ENCODE measurements around the gene ARL10.
A peak's percentile ranks its signal among the peaks of the same experiment; 100 is the strongest.

ARL10 gene

GRCh38 chr5:176362233-176362490 is 3.1 kb upstream of the ARL10 start:
- DNase-seq = peak; percentile 32

GRCh38 chr5:176364765-176365350 is 429 bp upstream of the ARL10 start:
- no peak for DNase-seq

- no peak for DNase-seq
Measured at GRCh38 chr5:176366232-176366894, 1.1 kb downstream of the ARL10 start.

- DNase-seq = no peak
Measured at GRCh38 chr5:176368726-176369125, 3.4 kb downstream of the ARL10 start.

GRCh38 chr5:176369934-176370711 is 4.8 kb downstream of the ARL10 start:
- DNase-seq = no peak

- no peak for DNase-seq
Measured at GRCh38 chr5:176371621-176372539, 6.6 kb downstream of the ARL10 start.

GRCh38 chr5:176373100-176373818 is 8.0 kb downstream of the ARL10 start:
- no peak for DNase-seq

GRCh38 chr5:176379881-176380280 is 14.6 kb downstream of the ARL10 start:
- no peak for DNase-seq

GRCh38 chr5:176381423-176381822 is 16.1 kb downstream of the ARL10 start:
- DNase-seq = no peak

GRCh38 chr5:176381979-176382378 is 16.7 kb downstream of the ARL10 start:
- DNase-seq = no peak

- DNase-seq = peak; percentile 15
Measured at GRCh38 chr5:176382721-176383120, 17.4 kb downstream of the ARL10 start.

- no peak for DNase-seq
Measured at GRCh38 chr5:176383248-176383905, 18.1 kb downstream of the ARL10 start.

GRCh38 chr5:176383961-176384360 is 18.7 kb downstream of the ARL10 start:
- no peak for DNase-seq

- no peak for DNase-seq
Measured at GRCh38 chr5:176384366-176384930, 19.2 kb downstream of the ARL10 start.

GRCh38 chr5:176384991-176385390 is 19.7 kb downstream of the ARL10 start:
- DNase-seq = no peak

GRCh38 chr5:176386491-176386890 is 21.2 kb downstream of the ARL10 start:
- DNase-seq = no peak

GRCh38 chr5:176387384-176387925 is 22.2 kb downstream of the ARL10 start:
- no peak for DNase-seq

- DNase-seq = peak; percentile 48
Measured at GRCh38 chr5:176388003-176388443, 22.7 kb downstream of the ARL10 start.

- DNase-seq = peak; percentile 99
Measured at GRCh38 chr5:176388444-176389134, 23.3 kb downstream of the ARL10 start, which contains the start of the genes HIGD2A and NOP16. Gene HIGD2A, plus strand, starts transcription at chr5:176388751. Its CDS starts 69 bp downstream, at chr5:176388820. Gene NOP16, minus strand, starts transcription at chr5:176388598. Its CDS starts 59 bp downstream, at chr5:176388539.
